NCI-H1105 treated with DMSO at 0.1 percent for 48 hours (cell line): Measurements from ENCODE around the gene PLAAT1.
A peak's percentile ranks its signal among the peaks of the same experiment; 100 is the strongest.

ENCODE experiments used
- DNase-seq: peaks from one replicate; lab custom pipeline; 2025; lab: John Stamatoyannopoulos, UW

The PLAAT1 gene

DNA sequence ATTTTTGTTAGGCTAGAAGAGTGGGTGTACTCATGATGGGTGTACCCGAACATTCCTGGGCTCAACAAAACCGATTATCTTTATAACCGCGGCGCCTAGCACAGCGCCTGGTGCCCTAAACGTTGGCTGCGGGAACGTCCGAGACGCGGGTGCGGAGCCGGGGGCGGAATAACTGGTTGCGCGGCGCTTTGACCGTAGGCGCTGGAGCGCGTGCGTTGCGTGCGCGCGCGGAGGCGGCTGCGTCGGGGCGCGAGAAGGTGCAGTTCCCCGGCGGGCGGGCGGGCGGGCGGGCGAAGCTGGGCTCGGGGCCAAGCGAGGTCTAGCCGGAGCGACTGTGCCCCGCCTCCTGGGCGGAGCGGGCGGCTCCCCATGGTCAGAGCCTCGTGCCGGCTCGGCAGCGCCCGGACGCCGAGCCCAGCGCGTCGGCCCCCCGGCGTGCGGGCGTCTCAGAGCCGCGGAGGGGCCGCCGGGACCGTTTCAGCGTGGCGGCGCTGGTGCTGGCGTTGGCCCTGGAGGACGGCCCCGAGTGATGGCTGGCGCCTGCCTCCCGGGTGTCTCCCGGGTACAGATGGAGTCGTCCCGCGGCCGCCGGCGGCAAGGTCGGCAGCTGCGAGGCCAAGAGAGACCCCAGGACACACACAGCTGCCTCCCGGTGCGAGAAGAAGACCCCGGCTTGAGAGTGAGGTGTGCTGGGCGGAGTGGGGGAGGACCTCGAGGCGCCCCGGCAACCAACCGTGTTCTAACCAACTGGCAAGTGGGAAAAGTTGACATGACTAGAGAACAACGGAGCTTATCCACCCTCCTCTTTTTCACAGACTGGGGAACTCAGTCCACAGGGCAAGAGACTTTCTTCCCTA is at the start of gene PLAAT1:
TSS of gene PLAAT1 (plus strand) at position 373 of the 857 bp plus-strand sequence. CDS start 14,429 bp downstream, outside the sequence.
- peak; percentile 93 for DNase-seq

GRCh38 chr3:193194371-193194770 is 46.7 kb upstream of the PLAAT1 start:
- no peak for DNase-seq

DNA sequence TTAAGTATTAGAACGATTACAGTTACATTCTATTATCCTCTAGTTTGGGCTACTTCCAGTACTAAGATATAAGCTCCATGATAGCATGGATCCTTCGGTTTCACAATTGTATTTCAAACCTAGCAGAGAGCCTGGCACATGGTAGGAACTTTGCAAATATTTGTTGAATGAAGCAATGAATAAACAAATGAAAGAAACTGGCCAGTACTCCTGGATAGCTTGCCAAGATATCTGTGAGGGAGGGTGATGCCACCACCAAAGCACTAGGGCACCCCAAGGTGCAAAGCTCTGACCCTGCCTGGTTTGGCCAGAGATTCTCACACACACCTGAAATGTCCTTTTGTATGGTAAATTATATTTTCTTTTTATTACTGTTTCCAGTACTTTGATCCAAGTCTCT is 44.3 kb upstream of the PLAAT1 start:
- DNase-seq, result no peak

DNA sequence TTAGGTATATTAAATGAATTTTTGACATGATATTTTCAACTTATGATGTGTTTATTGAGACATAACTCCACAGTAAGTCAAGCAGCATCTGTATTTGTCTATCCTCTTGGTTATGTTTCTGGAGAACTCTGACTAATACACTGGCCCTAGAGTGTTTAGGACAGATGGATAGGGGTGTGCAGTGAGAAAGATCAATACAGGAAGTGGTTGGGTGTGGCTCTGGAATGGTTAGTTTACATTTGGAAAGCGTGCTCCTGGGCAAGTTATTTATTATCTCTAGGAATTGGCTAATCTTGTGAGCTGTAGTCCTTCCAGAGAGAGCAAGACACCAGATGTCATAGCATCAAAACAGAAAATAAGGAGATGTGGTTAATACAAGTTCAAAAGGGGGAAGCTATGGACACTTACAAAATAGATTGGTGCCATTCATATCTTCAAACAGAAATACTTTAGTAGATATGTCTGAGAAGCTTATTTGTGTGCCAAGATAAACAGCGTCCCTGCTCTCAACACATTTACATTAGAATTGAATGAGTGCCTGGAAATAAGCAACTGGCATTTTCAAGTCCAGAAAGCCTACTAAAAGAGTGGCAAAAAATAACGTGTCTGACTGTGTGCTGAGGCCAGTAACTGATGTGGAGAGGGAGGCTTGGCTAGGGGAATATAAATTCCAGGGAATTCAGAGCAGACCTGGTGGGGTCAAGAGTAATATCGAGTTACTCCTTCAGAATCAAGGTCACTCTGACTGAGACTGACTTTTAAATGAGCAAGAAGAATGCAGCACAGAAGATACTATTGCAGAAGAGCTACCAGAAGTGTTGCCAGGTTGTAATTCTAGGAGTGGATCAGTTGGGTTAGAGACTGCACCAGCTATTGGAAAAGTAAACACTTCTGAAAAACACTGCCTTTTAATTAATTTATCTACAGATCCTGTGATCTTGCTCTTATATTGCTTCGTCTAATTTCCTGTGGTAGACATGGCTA is 33.4 kb upstream of the PLAAT1 start:
- DNase-seq, result peak; percentile 78

GRCh38 chr3:193210618-193211017 is 30.4 kb upstream of the PLAAT1 start:
- no peak for DNase-seq

DNA sequence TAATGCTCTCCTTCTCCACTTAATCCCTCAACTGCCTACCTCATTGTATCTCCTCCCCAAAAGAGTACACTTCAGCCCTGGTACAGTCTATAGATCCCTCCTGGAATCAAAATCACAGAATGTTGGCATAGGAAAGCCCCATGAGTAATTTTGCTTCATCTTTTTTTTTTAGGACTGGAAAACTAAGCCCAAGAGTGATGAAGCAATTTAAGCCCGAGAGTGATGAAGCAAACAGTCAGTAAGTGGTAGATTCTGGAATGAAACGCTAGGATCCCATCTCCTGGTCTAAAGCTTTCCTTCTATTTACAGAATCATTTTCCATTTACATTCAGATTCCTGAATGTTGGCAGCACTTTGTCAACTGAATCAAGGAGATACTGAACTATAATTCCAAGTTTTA is 29.8 kb upstream of the PLAAT1 start:
- DNase-seq, result no peak

DNA sequence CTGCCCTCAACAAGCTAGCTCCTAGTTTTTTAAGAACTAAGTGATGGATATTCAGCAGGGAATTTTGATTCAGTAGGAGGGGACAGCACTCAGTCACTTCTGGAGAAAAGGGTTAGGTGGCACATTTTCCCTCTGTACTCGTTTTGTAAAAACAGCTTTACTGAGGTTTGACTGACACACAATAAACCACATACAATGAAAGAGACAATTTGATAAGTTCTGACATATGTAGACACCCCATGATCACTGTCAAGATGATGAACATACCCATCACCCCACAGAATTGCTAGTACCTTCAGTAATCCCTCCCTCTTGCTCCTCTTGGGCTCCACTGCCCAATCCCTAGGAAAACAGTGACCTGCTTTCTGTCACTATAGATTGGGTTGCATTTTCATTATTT is 29.0 kb upstream of the PLAAT1 start:
- DNase-seq, result no peak

DNA sequence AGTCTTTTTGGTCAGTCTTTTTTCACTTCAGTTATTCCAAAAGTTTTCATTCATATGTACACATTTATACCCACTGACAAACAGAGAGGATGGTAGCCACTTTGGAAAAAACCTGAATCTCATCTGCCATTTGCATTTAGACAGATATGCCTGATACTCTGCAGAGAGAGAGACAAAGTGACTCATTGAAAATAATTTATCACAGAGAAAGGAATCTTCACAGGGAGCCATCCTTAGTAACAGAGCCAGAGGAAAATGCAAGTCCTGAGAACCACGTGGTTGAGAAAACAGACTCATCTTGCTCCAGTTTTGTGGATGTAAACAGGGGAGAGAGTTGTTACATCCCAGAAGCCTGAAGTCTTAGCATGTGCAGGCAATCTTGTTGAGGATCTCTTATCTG is 28.2 kb upstream of the PLAAT1 start:
- no peak for DNase-seq

GRCh38 chr3:193214445-193214844 is 26.6 kb upstream of the PLAAT1 start:
- DNase-seq, result no peak

- no peak for DNase-seq
Measured at GRCh38 chr3:193225302-193226125, 15.5 kb upstream of the PLAAT1 start.

DNA sequence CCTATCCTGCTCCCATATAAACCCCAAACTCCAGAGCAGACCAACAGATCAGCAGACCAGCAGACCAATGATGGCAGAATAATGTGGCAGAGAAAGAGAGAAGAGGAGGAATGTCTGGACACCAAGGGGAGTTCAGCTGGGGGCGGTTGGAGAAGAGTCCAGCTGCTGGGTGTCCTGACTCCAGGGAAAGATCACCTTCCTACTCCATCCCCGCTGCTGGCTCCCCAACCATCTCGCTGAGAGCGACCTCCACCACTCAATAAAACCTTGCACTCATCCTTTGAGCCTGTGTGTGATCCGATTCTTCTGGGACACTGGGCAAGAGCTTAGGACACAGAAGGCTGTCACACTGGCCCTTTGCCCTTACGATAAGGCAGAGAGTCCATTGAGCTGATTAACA is 12.8 kb upstream of the PLAAT1 start:
- no peak for DNase-seq

DNA sequence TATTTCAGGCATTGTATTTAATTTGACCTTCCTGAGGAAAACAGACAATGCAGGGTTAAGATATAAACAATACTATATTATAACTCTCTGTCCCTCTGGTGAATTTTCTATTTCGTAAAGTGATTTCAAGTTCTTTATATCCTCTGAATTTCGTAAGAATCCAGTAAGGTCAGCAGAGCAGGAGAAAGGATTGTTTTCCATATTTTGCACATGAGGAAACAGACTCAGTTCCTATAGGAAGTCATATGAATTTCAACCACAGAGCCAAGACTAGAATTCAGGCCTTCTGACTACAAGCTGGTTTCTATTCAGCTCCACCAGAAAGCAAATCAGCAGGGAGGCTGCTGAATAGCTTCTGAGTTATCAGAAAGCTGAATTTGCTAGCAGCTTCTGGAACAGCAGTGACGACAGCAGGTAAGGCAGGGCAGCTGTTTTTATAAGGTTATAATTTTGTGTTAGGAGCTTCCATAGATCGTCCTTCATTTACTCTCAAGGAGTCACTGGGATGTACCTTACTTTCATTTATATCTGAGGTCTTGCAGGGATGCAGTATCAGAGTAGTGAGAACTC is 11.1 kb upstream of the PLAAT1 start:
- no peak for DNase-seq

DNA sequence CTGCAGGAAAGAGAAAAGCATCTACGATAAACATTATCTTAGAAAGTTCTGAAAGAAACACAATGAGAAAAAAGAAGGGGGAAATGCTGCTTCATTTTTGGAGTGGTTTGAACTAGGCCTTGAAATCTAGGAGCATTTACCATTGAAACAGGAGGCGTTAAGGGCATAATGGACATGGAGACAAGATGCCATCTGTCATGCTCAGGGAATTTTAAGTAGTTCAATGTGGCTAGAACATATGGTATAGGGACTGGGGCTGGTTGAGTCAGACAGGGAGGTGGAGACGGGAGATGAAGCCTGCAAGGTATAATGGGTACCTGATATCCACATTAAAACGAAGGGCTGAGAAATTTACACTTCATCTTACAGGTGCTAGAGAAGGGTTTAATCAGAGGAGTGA is 10.4 kb upstream of the PLAAT1 start:
- no peak for DNase-seq

GRCh38 chr3:193231201-193231600 is 9.8 kb upstream of the PLAAT1 start:
- no peak for DNase-seq

DNA sequence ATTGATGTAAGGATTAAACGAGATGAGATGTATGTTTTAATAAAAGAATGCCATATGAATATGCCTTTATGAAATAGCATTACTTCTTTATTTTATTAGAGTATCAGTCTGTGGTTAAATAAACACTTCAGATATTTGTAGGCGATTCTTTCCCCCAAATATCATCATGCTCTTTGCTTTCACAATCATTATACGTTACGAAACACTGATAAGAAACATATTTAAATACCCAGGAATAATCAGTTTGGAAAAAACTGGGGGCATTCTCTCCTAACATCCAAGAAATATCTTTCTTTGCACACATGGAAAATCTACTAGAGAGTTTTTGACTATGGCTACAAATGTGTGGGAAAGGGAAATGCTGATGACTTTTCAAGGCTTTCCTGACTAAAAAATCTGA is 4.4 kb upstream of the PLAAT1 start:
- no peak for DNase-seq

GRCh38 chr3:193237030-193237429 is 4.0 kb upstream of the PLAAT1 start:
- DNase-seq, result no peak

GRCh38 chr3:193240436-193240849 is 579 bp upstream of the PLAAT1 start:
- DNase-seq, result no peak

GRCh38 chr3:193241716-193242115 is 694 bp downstream of the PLAAT1 start:
- no peak for DNase-seq

DNA sequence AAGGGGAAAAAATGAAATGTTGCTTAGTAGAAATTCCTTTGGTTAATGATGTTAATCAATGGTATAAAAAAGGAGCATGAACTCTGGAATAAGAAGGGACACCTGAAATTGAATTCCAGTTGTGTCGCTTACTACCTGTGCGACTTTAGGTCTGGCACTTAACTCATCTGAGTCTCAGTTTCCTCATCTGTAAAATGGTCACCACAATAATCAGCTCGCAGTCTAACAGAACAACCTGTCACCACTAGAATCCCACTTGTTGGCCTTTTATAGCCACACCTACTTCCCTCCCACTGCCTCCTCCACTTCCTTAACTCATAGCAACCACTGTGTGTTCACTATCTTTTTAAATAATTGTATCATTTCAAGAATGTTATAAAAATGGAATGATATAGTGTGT is 2.5 kb downstream of the PLAAT1 start:
- no peak for DNase-seq

DNA sequence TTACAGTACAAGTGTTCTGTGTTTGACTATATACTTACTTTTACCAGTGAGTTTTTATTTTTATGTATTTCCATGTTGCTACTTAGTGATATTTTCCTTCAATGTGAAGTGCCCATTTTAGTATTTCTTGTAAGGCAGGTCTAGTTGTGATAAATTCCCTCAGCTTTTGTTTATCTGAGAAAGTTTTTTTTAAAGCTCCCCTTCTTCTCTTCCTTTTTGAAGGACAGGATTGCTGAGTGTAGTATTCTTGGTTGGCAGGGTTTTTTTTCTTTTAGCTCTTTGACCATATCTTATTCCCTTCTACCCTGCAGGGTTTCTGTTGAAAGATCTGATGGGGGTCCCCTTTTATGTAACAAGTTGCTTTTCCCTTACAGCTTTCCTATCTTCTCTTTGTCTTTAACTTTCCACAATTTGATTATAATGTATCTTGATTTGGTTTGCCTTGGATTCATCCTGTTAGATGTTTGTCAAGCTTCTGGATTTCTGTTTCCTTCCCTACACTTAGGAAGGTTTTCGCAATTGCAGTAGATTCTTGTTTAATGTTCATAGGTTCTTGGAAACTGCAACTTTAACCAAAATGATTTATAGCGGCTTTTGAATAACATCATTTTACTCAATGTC is 7.9 kb downstream of the PLAAT1 start:
- no peak for DNase-seq

GRCh38 chr3:193250492-193250891 is 9.5 kb downstream of the PLAAT1 start:
- DNase-seq, result no peak
